Subcutaneous abdominal adipose tissue (tissue), 5 donors: ENCODE measurements around the gene RTP2.

Experiments
- H3K27ac ChIP-seq: one replicate; pipeline ENCODE4 v1.7.0; 2013; ENCODE audit warnings: low read depth, mild to moderate bottlenecking, inconsistent platforms, low read length, moderate library complexity
- H3K27me3 ChIP-seq, 5 donors: one replicate each; pipeline ENCODE4 v1.7.0; 2013; ENCODE audit warnings: low read length in 5 of 5, inconsistent platforms in 1 of 5; ENCODE audit not compliant: control insufficient read depth in 5 of 5, insufficient read depth in 4 of 5
- H3K36me3 ChIP-seq, 5 donors: one replicate each; pipeline ENCODE4 v1.7.0; 2013; ENCODE audit warnings: low read length in 5 of 5; ENCODE audit not compliant: control insufficient read depth in 5 of 5, insufficient read depth in 5 of 5
- H3K4me1 ChIP-seq, 5 donors: one replicate each; pipeline ENCODE4 v1.7.0; 2013; ENCODE audit warnings: low read length in 5 of 5, mild to moderate bottlenecking in 3 of 5, moderate library complexity in 1 of 5; ENCODE audit not compliant: control insufficient read depth in 5 of 5, insufficient read depth in 5 of 5
- H3K4me3 ChIP-seq, 5 donors: one replicate each; pipeline ENCODE4 v1.7.0; 2013; ENCODE audit warnings: low read length in 5 of 5, low read depth in 1 of 5
- H3K9ac ChIP-seq, 5 donors: one replicate each; pipeline ENCODE4 v1.7.0; 2013; ENCODE audit warnings: low read length in 5 of 5, mild to moderate bottlenecking in 4 of 5, moderate library complexity in 3 of 5
- H3K9me3 ChIP-seq, 5 donors: one replicate each; pipeline ENCODE4 v1.7.0; 2013; ENCODE audit warnings: low read length in 5 of 5; ENCODE audit not compliant: control insufficient read depth in 5 of 5
- donor health status: healthy.
- donor health status: healthy.
- donor health status: healthy.
- donor health status: healthy.
- donor health status: healthy.

The RTP2 gene

GRCh38 chr3:187738331-187739093, 36.2 kb upstream of the RTP2 start:
- Histone ChIP-seq H3K27me3 (no peaks in the 10 kb centered on the region), H3K9ac (peak overlapping the region; percentile 64 to 100 (median 88)), H3K27ac (peak overlapping the region; percentile 100), H3K36me3 (peaks cover 4 to 13% (median 8%) of the 10 kb centered on the region in 5 donors), H3K4me3 (peak overlapping the region; percentile 68 to 98 (median 74)), H3K4me1 (peaks cover 15 to 73% (median 54%) of the 10 kb centered on the region in 5 donors), H3K9me3 (no peaks in the 10 kb centered on the region)

DNA sequence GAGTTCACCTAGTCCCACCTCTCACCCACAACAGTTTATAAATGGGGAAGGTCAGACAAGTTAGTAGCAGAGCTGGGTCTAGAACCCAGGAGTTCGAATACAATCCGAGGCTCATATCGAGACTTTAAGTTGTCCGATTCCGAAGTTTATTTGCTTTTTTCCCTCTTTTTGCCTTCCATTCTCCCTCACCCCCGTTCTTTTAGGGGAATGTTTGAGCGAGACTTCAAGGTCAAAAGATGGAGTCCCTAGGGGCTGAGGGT, 35.6 kb upstream of the RTP2 start:
- no peaks in the 10 kb centered on the region for H3K27me3 ChIP-seq
- H3K36me3 ChIP-seq, result peaks cover 6 to 18% (median 13%) of the 10 kb centered on the region in 5 donors
- H3K9me3 ChIP-seq, result no peaks in the 10 kb centered on the region
- H3K4me3 ChIP-seq, result peak overlapping the region; percentile 68 to 98 (median 74)
- peak overlapping the region; percentile 100 for H3K27ac ChIP-seq
- peak overlapping the region; percentile 64 to 100 (median 88) for H3K9ac ChIP-seq
- H3K4me1 ChIP-seq, result peaks cover 15 to 73% (median 54%) of the 10 kb centered on the region in 5 donors

DNA sequence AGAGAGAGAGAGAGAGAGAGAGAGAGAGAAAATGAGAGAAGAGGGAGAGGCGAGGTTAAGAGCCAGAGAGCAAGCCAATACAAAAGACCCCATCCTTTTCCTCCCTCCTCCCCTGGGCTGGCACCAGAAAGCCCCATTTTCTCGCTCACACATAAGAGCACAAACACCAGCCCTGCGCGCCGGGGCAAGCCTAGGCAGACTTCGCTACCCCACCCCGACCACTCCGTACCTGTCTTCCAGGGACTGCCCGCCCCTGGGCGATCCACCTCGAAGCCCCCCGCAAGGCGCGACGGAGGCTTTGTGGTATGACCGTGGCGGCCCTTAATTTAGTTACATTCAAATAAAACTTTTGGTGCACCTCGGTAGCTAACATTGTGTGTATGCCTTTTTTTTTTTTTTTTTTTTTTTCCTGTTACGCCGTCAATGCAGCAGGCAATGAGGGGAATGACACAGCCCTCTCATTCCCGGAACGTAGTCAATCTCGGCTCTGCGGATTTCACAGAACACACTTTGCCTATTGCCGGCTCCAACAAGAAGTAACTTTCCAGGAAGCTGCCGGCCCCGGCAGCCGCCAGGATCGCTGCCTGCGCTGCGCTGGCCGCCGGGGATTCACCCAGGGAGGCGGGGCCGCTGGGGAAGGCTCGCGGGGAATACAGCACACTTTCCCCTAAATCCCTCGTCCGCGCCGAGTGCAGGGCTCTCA, 35.2 kb upstream of the RTP2 start:
- Histone ChIP-seq H3K9ac (peak overlapping the region; percentile 64 to 100 (median 97)), H3K4me1 (peaks cover 15 to 73% (median 54%) of the 10 kb centered on the region in 5 donors), H3K27ac (peak overlapping the region; percentile 100), H3K4me3 (peak overlapping the region; percentile 68 to 98 (median 83)), H3K36me3 (peaks cover 9 to 23% (median 17%) of the 10 kb centered on the region in 5 donors), H3K9me3 (no peaks in the 10 kb centered on the region), H3K27me3 (no peaks in the 10 kb centered on the region)

- H3K27ac ChIP-seq, result peak overlapping the region; percentile 100
- H3K27me3 ChIP-seq, result no peaks in the 10 kb centered on the region
- H3K4me1 ChIP-seq, result peaks cover 15 to 73% (median 50%) of the 10 kb centered on the region in 5 donors
- no peaks in the 10 kb centered on the region for H3K9me3 ChIP-seq
- peak overlapping the region; percentile 64 to 100 (median 97) for H3K9ac ChIP-seq
- peaks cover 11 to 28% (median 22%) of the 10 kb centered on the region in 5 donors for H3K36me3 ChIP-seq
- peak overlapping the region; percentile 68 to 98 (median 83) for H3K4me3 ChIP-seq
Measured at GRCh38 chr3:187737006-187737367, 34.6 kb upstream of the RTP2 start.

- no peaks in the 10 kb centered on the region for H3K9me3 ChIP-seq
- H3K9ac ChIP-seq, result peak overlapping the region; percentile 64 to 100 (median 97)
- peak overlapping the region; percentile 68 to 98 (median 83) for H3K4me3 ChIP-seq
- H3K27me3 ChIP-seq, result no peaks in the 10 kb centered on the region
- peak overlapping the region; percentile 100 for H3K27ac ChIP-seq
- peaks cover 15 to 68% (median 45%) of the 10 kb centered on the region in 5 donors for H3K4me1 ChIP-seq
- H3K36me3 ChIP-seq, result peaks cover 16 to 33% (median 28%) of the 10 kb centered on the region in 5 donors
Measured at GRCh38 chr3:187736418-187736871, 34.1 kb upstream of the RTP2 start.

DNA sequence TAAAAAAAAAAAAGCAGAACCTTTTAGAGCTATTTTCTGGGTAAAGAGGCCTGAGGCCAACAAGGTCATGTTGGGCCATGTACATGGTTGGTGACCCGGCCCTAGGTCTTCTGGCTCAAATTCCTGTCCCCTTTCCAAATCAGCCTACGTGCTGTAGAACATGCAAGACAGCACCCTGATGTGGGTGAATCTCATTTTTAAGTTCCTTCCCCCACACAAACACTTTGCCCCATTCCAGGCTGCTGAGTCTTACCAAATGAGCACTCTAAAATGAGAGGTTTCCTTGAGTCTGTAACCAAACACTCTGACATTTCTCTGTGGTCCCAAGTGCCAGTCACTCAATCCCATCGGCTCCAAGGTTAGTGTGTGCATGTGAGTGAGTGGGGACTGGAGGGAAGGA, 33.5 kb upstream of the RTP2 start:
- H3K36me3 ChIP-seq, result peaks cover 22 to 40% (median 34%) of the 10 kb centered on the region in 5 donors
- no peaks in the 10 kb centered on the region for H3K9me3 ChIP-seq
- H3K9ac ChIP-seq, result peak overlapping the region; percentile 56 to 100 (median 77)
- H3K4me3 ChIP-seq, result peak overlapping the region; percentile 68 to 98 (median 83)
- H3K27ac ChIP-seq, result peak overlapping the region; percentile 100
- H3K4me1 ChIP-seq, result peaks cover 15 to 62% (median 41%) of the 10 kb centered on the region in 5 donors
- no peaks in the 10 kb centered on the region for H3K27me3 ChIP-seq

DNA sequence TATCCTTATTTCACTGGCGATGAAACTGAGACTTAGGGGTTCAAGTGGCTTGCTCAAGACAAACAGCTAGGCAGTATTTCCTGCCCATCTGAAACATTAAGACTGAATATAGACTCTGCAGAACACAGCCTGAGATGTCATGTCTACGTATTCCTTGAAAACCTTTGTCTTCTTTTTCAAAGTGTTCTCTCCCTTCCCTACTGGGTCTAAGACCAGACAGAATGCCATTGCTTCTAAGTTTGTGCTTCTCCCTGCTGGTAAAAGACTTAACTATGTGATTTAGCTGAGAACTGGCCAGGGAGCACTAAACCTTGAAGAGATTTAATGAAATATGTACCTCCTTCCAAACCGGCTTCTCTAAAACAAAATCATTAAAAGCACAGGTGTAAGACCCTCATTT, 33.0 kb upstream of the RTP2 start:
- no peaks in the 10 kb centered on the region for H3K27me3 ChIP-seq
- peak overlapping the region in 3 of 5 donors; percentile 0 to 100 (median 99) for H3K9ac ChIP-seq
- H3K27ac ChIP-seq, result peak overlapping the region; percentile 100
- H3K9me3 ChIP-seq, result no peaks in the 10 kb centered on the region
- peak overlapping the region in 4 of 5 donors; percentile 68 to 98 (median 89) for H3K4me3 ChIP-seq
- peaks cover 15 to 58% (median 36%) of the 10 kb centered on the region in 5 donors for H3K4me1 ChIP-seq
- peaks cover 27 to 44% (median 38%) of the 10 kb centered on the region in 5 donors for H3K36me3 ChIP-seq

DNA sequence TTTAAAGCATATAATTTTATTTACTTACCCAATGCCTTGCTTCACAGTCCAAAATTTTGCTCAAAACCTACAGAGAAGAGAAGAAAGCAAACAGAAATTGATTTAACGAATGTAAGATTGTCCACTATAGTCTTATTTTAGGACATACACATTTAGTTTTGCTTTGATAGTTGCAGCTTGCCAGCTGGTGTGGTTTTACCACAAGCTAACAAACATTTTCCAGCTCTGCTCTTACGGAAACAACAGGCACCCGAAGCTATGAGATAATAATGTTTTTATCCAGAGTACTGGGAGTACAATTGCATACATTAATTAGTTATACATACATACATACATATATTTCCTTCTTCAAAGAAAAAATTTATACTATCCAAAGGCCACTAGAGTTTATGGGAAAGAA, 32.5 kb upstream of the RTP2 start:
- peaks cover 32 to 50% (median 44%) of the 10 kb centered on the region in 5 donors for H3K36me3 ChIP-seq
- H3K4me3 ChIP-seq, result peak overlapping the region in 4 of 5 donors; percentile 68 to 98 (median 89)
- H3K9ac ChIP-seq, result peak overlapping the region in 3 of 5 donors; percentile 0 to 100 (median 99)
- no peaks in the 10 kb centered on the region for H3K9me3 ChIP-seq
- H3K4me1 ChIP-seq, result peaks cover 15 to 56% (median 35%) of the 10 kb centered on the region in 5 donors
- peak overlapping the region; percentile 100 for H3K27ac ChIP-seq
- no peaks in the 10 kb centered on the region for H3K27me3 ChIP-seq

DNA sequence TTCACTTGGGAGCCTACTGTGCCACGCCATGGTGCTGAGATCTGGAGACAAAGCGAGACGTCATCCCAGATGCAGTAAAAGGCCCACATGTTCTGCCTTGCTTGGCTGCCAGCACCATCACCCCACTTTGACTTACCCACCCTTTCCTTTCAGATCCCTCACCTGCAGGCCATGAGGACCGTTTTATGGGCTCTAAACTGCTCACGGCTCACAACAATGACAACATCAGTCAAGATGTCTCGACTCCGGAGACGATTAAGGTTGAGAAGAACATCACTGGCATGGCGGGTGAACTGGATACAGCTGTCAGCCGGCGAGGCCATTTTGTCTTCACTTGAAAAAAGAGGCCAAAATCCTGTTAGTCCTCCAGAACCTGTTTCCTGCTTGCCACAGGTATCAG, 31.0 kb upstream of the RTP2 start:
- H3K36me3 ChIP-seq, result peaks cover 33 to 64% (median 59%) of the 10 kb centered on the region in 5 donors
- no peak overlapping the region for H3K9ac ChIP-seq
- H3K9me3 ChIP-seq, result no peaks in the 10 kb centered on the region
- no peaks in the 10 kb centered on the region for H3K27me3 ChIP-seq
- H3K4me1 ChIP-seq, result peaks cover 9 to 59% (median 43%) of the 10 kb centered on the region in 5 donors
- H3K27ac ChIP-seq, result peak overlapping the region; percentile 100
- H3K4me3 ChIP-seq, result no peak overlapping the region

DNA sequence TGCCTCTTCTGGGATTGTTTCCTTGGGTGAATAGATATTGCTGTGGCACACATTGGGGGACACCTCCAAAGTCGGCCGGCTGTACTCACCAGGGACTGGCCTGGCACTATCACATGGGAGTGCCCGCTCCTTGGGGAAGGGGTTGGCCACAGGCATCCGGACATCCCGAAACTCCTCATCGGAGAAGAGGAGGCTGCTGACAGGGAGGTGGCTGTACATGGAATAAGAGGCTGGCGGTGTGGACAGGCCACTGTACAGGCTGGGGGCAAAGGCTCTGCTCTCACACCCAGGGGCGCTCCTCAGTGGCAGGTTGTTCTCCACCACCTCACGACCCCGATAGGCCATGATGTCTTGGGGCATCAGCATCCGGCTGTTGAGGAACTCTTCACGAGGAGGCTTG, 27.2 kb upstream of the RTP2 start:
- no peak overlapping the region for H3K9ac ChIP-seq
- H3K9me3 ChIP-seq, result no peaks in the 10 kb centered on the region
- H3K27ac ChIP-seq, result peak overlapping the region; percentile 44
- no peaks in the 10 kb centered on the region for H3K27me3 ChIP-seq
- H3K4me3 ChIP-seq, result no peak overlapping the region
- H3K36me3 ChIP-seq, result peaks cover 46 to 100% (median 96%) of the 10 kb centered on the region in 5 donors
- H3K4me1 ChIP-seq, result peaks cover 0 to 37% (median 28%) of the 10 kb centered on the region in 5 donors
